ENCODE data around the gene MAPK1. TPM values are rescaled to one million over a fixed set of nuclear protein-coding genes. Genes with fewer than 3 reads are reported as not detected.
"Not testable (repeated sequence)": the region's sequence is repeated elsewhere in the genome, so short reads cannot be mapped to it uniquely, and the experiment has no call there.

Gene MAPK1
- total and polyA plus RNA-seq, 9 of the 15 experiments (the other 6 are each of a cell fraction or from before 2014, with no cell fraction given), result 46.3 to 575 (median 283) TPM

GRCh38 chr22:21744917-21745316, 122.5 kb downstream of the MAPK1 start:
- BruUV-seq (replicated peaks); H3K4me2 ChIP-seq (ENCODE audit: insufficient read depth, low read length); H3K9me3 ChIP-seq (replicated peaks; ENCODE audit: control insufficient read depth, insufficient read depth, low read depth, low read length); H3K36me3 ChIP-seq (ENCODE audit: control insufficient read depth, insufficient read depth, low read length); ATAC-seq; H3K9me1 ChIP-seq (ENCODE audit: control insufficient read depth, insufficient read depth, low read length); H3K4me3 ChIP-seq; H3K4me1 ChIP-seq (replicated peaks in 1 of 2; ENCODE audit: control insufficient read depth in 2 of 2, insufficient read depth in 2 of 2, low read length in 2 of 2); H3K79me2 ChIP-seq (ENCODE audit: control insufficient read depth, insufficient read depth, low read length); FAIRE-seq; in situ Hi-C loops (cut with MboI); H3K9ac ChIP-seq (ENCODE audit: insufficient read depth in 1 of 2, low read depth in 2 of 2, low read length in 2 of 2); H2AFZ ChIP-seq (ENCODE audit: low read depth, low read length); H3K27ac ChIP-seq (ENCODE audit: extremely low read depth, low read depth, low read length); intact Hi-C loops (cut with micrococcal nuclease); DNase-seq (ENCODE audit: extremely low read depth in 1 of 4, low spot score in 3 of 4); TF ChIP-seq CREB1 (CRISPR knock-in tag; IDR thresholded peaks at IDR 0.05): not testable (repeated sequence)
- 27% methylated on average over 6 of the region's 6 CpGs for WGBS (ENCODE audit: insufficient coverage, low coverage, missing lambda C conversion rate)
- ChIA-PET CTCF (ENCODE audit: low intra/inter-chr PET ratio) (interaction anchor here (1.0 kb wide), 1 partner anchor 9 kb away, joined by 3 read pairs; no protein-coding TSS in a partner anchor), POLR2A (interaction anchor here (0.6 to 4.5 kb wide), 12 partner anchors 9 to 733 kb away, joined by 3 to 43 read pairs (median 6); partner anchors contain the start of genes PPM1F and YPEL1)
- TF ChIP-seq RCOR1 (IDR thresholded peaks at IDR 0.05; ENCODE audit: borderline replicate concordance in 1 of 2, low read depth in 2 of 2, low read length in 2 of 2) (0 out of 4 replicates have a peak, but pooled peaks of 1 of the 2 experiments have one; percentile 26), CREB1 (IDR thresholded peaks at IDR 0.05) (0 out of 2 replicates have a peak, but pooled peaks have one; percentile 16)
- peaks cover 44 to 59% of the 10 kb centered on the region in 2 experiments for H3K27me3 ChIP-seq (ENCODE audit: control insufficient read depth in 2 of 2, insufficient read depth in 2 of 2, low read length in 2 of 2)
- peaks cover 16% of the 10 kb centered on the region for H4K20me1 ChIP-seq (replicated peaks; ENCODE audit: control insufficient read depth, insufficient read depth, low read length)

GRCh38 chr22:21741790-21742189, 125.7 kb downstream of the MAPK1 start:
- Histone ChIP-seq H3K9ac (ENCODE audit: insufficient read depth in 1 of 2, low read depth in 2 of 2, low read length in 2 of 2) (peak overlapping the region in 1 of 2 experiments; percentile 17; a peak in 1 of 4 replicates), H3K9me3 (replicated peaks; ENCODE audit: control insufficient read depth, insufficient read depth, low read depth, low read length) (no peaks in the 10 kb centered on the region), H3K4me1 (replicated peaks in 1 of 2; ENCODE audit: control insufficient read depth in 2 of 2, insufficient read depth in 2 of 2, low read length in 2 of 2) (peaks cover 7 to 13% of the 10 kb centered on the region in 2 experiments; a peak in 4 of 5 replicates), H3K27ac (ENCODE audit: extremely low read depth, low read depth, low read length) (no peak overlapping the region), H4K20me1 (replicated peaks; ENCODE audit: control insufficient read depth, insufficient read depth, low read length) (peaks cover 10% of the 10 kb centered on the region; the same call in 1 of the 2 replicates), H3K4me3 (no peak overlapping the region), H3K79me2 (ENCODE audit: control insufficient read depth, insufficient read depth, low read length) (no peaks in the 10 kb centered on the region), H3K9me1 (ENCODE audit: control insufficient read depth, insufficient read depth, low read length) (no peaks in the 10 kb centered on the region), H2AFZ (ENCODE audit: low read depth, low read length) (no peak overlapping the region), H3K36me3 (ENCODE audit: control insufficient read depth, insufficient read depth, low read length) (no peaks in the 10 kb centered on the region), H3K4me2 (ENCODE audit: insufficient read depth, low read length) (no peak overlapping the region), H3K27me3 (ENCODE audit: control insufficient read depth in 2 of 2, insufficient read depth in 2 of 2, low read length in 2 of 2) (peaks cover 53 to 60% of the 10 kb centered on the region in 2 experiments)
- TF ChIP-seq ZKSCAN1 (IDR thresholded peaks at IDR 0.05; ENCODE audit: low read depth, low read length) (peak; percentile 84), CBX2 (IDR thresholded peaks at IDR 0.05; ENCODE audit: insufficient read depth, low read length, poor library complexity, severe bottlenecking) (peak; percentile 80), RFX1 (IDR thresholded peaks at IDR 0.05) (no peak), E2F1 (CRISPR knock-in tag; IDR thresholded peaks at IDR 0.05) (peak; percentile 17; the same call in 1 of the 2 replicates)
- peak; percentile 7; the same call in 2 of the 3 replicates for ATAC-seq
- 7% methylated on average over 6 of the region's 6 CpGs for WGBS (ENCODE audit: insufficient coverage, low coverage, missing lambda C conversion rate)
- in situ Hi-C loops (cut with MboI), result no loop called here
- no peak for DNase-seq (ENCODE audit: extremely low read depth in 1 of 4, low spot score in 3 of 4)
- BruUV-seq (replicated peaks), result no TSS peak
- CTCF ChIA-PET (ENCODE audit: low intra/inter-chr PET ratio), result interaction anchor here (1.0 kb wide), 2 partner anchors 29 to 197 kb away, joined by 3 to 4 read pairs; no protein-coding TSS in a partner anchor
- no peak for FAIRE-seq
- intact Hi-C loops (cut with micrococcal nuclease), result no loop called here
- POLR2A ChIA-PET, result interaction anchor here (0.9 to 2.5 kb wide), 9 partner anchors 9 to 195 kb away, joined by 3 to 16 read pairs (median 6); no protein-coding TSS in a partner anchor
